H1 (cell line): ENCODE data around the gene PFKFB3. TPM values are rescaled to one million over a fixed set of nuclear protein-coding genes. Genes with fewer than 3 reads are reported as not detected.

Experiments used
- CTCF ChIP-seq, 3 experiments: IDR thresholded peaks; 1 replicate in 2 of 3; 2 replicates in 1 of 3; pipeline versions ENCODE4 v1.5.1 to v1.6.1; 2011; ENCODE audit warnings: low read length in 3 of 3, mild to moderate bottlenecking in 3 of 3, inconsistent platforms in 2 of 3, low read depth in 1 of 3, moderate library complexity in 1 of 3; ENCODE audit not compliant: insufficient read depth in 1 of 3; ENCODE audit errors: control extremely low read depth in 1 of 3
- KDM4A ChIP-seq: IDR thresholded peaks from one replicate; pipeline ENCODE4 v1.7.1; 2012; ENCODE audit warnings: low read depth, mild to moderate bottlenecking, moderate library complexity, low read length, inconsistent platforms; ENCODE audit not compliant: severe bottlenecking
- polyA plus RNA-seq, 7 experiments: library from polyadenylated mRNA; depleted of rRNA in 3 of 7; stranded (reverse) in 5 of 7; unstranded in 2 of 7; fragments of >200 nt in 5 of 7; fragments of 200-250 nt in 2 of 7; gene quantifications; 1 replicate in 5 of 7; 2 replicates in 1 of 7; 4 replicates in 1 of 7; pipeline versions ENCODE4 v1.2.1 to v1.2.3, GENCODE V29; 2011 to 2013; ENCODE audit warnings: missing spikeins in 2 of 7, mixed read lengths in 2 of 7
- total RNA-seq: library from RNA; stranded (reverse); fragmentation: NEBNext Ultra II Directional; extraction: Animal tissue kit (Norgen Biotek cat#: 25700); gene quantifications from 2 replicates; pipeline ENCODE4 v1.2.1, GENCODE V29; 2021

Gene PFKFB3
- total and polyA plus RNA-seq, 2 of the 8 experiments (the other 6 are each of a cell fraction or from before 2014, with no cell fraction given): 15.6 to 32.0 TPM

GRCh38 chr10:6173203-6173602, 29.5 kb upstream of the PFKFB3 start (continued):
- TF ChIP-seq CTCF (IDR thresholded peaks at IDR 0.05; ENCODE audit: control extremely low read depth in 1 of 3, insufficient read depth in 1 of 3, low read depth in 1 of 3, low read length in 3 of 3) (peak; percentile 66 to 75 (median 74)), KDM4A (no peak)
- TF ChIP-seq, all 59 proteins: peak for 3
